GM23338 (cell line): Measurements from ENCODE around the gene STRA8.

ENCODE experiments used
- EZH2 ChIP-seq: fragments of 200-600 bp; sonication (generic); IDR thresholded peaks from one replicate; pipeline ENCODE4 v1.8.0; 2017; ENCODE audit warnings: antibody characterized with exemption, mild to moderate bottlenecking, low read depth; ENCODE audit not compliant: unreplicated experiment
- EZH2phosphoT487 ChIP-seq: fragments of 200-600 bp; sonication (generic); IDR thresholded peaks from one replicate; pipeline ENCODE4 v1.8.1; 2018; ENCODE audit warnings: antibody characterized with exemption; ENCODE audit not compliant: unreplicated experiment
- POLR2AphosphoS5 ChIP-seq: IDR thresholded peaks from 2 replicates; pipeline ENCODE4 v1.6.1; 2016; ENCODE audit warnings: antibody characterized with exemption, low read depth
- TF ChIP-seq, protein P1 (sequence below), 2 experiments: fragments of 200-600 bp in 1 of 2; sonication (generic) in 1 of 2; conservative IDR thresholded peaks; 2 replicates each; pipeline versions ENCODE4 v1.5.1 to v1.6.1; 2016 to 2017; ENCODE audit warnings: antibody characterized with exemption in 2 of 2, low read depth in 2 of 2, mild to moderate bottlenecking in 2 of 2, moderate library complexity in 1 of 2

DNA sequence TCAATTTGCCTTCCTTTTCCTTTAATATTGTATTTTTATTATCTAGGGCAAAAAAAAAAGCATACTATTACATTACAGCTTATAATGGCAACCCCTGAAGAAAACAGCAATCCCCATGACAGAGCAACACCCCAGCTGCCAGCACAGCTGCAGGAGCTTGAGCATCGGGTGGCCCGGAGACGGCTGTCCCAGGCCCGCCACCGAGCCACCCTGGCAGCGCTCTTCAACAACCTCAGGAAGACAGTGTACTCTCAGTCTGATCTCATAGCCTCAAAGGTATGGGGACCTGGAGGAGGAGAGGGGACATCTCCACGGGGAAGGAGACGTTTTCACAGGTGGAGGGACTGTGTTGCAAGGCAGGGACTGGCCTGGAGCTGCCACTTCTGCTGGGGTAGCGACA is 6.8 kb downstream of the STRA8 start:
- TF ChIP-seq EZH2phosphoT487: no peak
- TF ChIP-seq, protein P1, sequence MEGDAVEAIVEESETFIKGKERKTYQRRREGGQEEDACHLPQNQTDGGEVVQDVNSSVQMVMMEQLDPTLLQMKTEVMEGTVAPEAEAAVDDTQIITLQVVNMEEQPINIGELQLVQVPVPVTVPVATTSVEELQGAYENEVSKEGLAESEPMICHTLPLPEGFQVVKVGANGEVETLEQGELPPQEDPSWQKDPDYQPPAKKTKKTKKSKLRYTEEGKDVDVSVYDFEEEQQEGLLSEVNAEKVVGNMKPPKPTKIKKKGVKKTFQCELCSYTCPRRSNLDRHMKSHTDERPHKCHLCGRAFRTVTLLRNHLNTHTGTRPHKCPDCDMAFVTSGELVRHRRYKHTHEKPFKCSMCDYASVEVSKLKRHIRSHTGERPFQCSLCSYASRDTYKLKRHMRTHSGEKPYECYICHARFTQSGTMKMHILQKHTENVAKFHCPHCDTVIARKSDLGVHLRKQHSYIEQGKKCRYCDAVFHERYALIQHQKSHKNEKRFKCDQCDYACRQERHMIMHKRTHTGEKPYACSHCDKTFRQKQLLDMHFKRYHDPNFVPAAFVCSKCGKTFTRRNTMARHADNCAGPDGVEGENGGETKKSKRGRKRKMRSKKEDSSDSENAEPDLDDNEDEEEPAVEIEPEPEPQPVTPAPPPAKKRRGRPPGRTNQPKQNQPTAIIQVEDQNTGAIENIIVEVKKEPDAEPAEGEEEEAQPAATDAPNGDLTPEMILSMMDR (conservative IDR thresholded peaks at IDR 0.05; ENCODE audit: low read depth in 2 of 2): no peak
- TF ChIP-seq EZH2: no peak
- TF ChIP-seq POLR2AphosphoS5: no peak
